ENCODE data around the gene RNF157. TPM values are rescaled to one million over a fixed set of nuclear protein-coding genes. Genes with fewer than 3 reads are reported as not detected.
A peak's percentile ranks its signal among the peaks of the same experiment; 100 is the strongest.

RNF157 gene
- total RNA-seq, 3 donors from 2014 or later = 3.1 to 7.8 (median 4.3) TPM

GRCh38 chr17:76136276-76137000, 103.9 kb downstream of the RNF157 start:
- TF ChIP-seq POLR2AphosphoS5 (IDR thresholded peaks at IDR 0.05) (no peak), POLR2A (IDR thresholded peaks at IDR 0.05) (no peak), CTCF (IDR thresholded peaks at IDR 0.05) (no peak)
- DNase-seq (ENCODE audit: low spot score in 2 of 2) = no peak

GRCh38 chr17:76135810-76136188, 104.5 kb downstream of the RNF157 start:
- Histone ChIP-seq H3K4me1 (peaks cover 0 to 2% of the 10 kb centered on the region in 2 donors), H3K27ac (no peak overlapping the region), H3K4me3 (no peak overlapping the region), H3K27me3 (peaks cover 14 to 38% of the 10 kb centered on the region in 2 donors), H3K36me3 (no peaks in the 10 kb centered on the region), H3K9me3 (no peaks in the 10 kb centered on the region)
- TF ChIP-seq POLR2AphosphoS5 (IDR thresholded peaks at IDR 0.05) (no peak), CTCF (IDR thresholded peaks at IDR 0.05) (no peak), POLR2A (IDR thresholded peaks at IDR 0.05) (no peak)
- no peak for DNase-seq (ENCODE audit: low spot score in 2 of 2)
- intact Hi-C loops (cut with DNase I; ENCODE audit: low total_unique reads) = no loop called here

More at GRCh38 chr17:76136276-76137000, 103.9 kb downstream of the RNF157 start:
- intact Hi-C loops (cut with DNase I; ENCODE audit: low total_unique reads) = no loop called here
- H3K4me1 ChIP-seq = peaks cover 0 to 2% of the 10 kb centered on the region in 2 donors
- no peak overlapping the region for H3K4me3 ChIP-seq
- H3K27me3 ChIP-seq = peaks cover 14 to 38% of the 10 kb centered on the region in 2 donors
- H3K9me3 ChIP-seq = no peaks in the 10 kb centered on the region
- H3K27ac ChIP-seq = no peak overlapping the region
- no peaks in the 10 kb centered on the region for H3K36me3 ChIP-seq

GRCh38 chr17:76134911-76135809, 105.1 kb downstream of the RNF157 start:
- H3K4me1 ChIP-seq = peaks cover 0 to under 1% of the 10 kb centered on the region in 2 donors
- H3K9me3 ChIP-seq = no peaks in the 10 kb centered on the region
- H3K4me3 ChIP-seq = no peak overlapping the region
- TF ChIP-seq POLR2A (IDR thresholded peaks at IDR 0.05) = no peak
- no peak for TF ChIP-seq CTCF (IDR thresholded peaks at IDR 0.05)
- no peak for TF ChIP-seq POLR2AphosphoS5 (IDR thresholded peaks at IDR 0.05)
- intact Hi-C loops (cut with DNase I; ENCODE audit: low total_unique reads) = no loop called here
- H3K27me3 ChIP-seq = peaks cover 13 to 35% of the 10 kb centered on the region in 2 donors
- no peaks in the 10 kb centered on the region for H3K36me3 ChIP-seq
- DNase-seq (ENCODE audit: low spot score in 2 of 2) = no peak
- H3K27ac ChIP-seq = no peak overlapping the region

- H3K4me1 ChIP-seq = no peaks in the 10 kb centered on the region
- H3K9me3 ChIP-seq = no peaks in the 10 kb centered on the region
- no peaks in the 10 kb centered on the region for H3K36me3 ChIP-seq
- H3K27ac ChIP-seq = peak overlapping the region; percentile 50 to 76
- peak overlapping the region in 2 of 3 donors; percentile 22 to 48 for H3K4me3 ChIP-seq
- no peak for TF ChIP-seq CTCF (IDR thresholded peaks at IDR 0.05)
- no peak for TF ChIP-seq POLR2A (IDR thresholded peaks at IDR 0.05)
- TF ChIP-seq POLR2AphosphoS5 (IDR thresholded peaks at IDR 0.05) = no peak
- H3K27me3 ChIP-seq = peaks cover 7 to 11% of the 10 kb centered on the region in 2 donors
- intact Hi-C loops (cut with DNase I; ENCODE audit: low total_unique reads) = no loop called here
- DNase-seq (ENCODE audit: low spot score in 2 of 2) = peak in 1 of 2 donors; percentile 76
Observed at GRCh38 chr17:76132574-76133338, 107.5 kb downstream of the RNF157 start.
